M059J (cell line): ENCODE measurements around the gene SUCNR1. TPM values are rescaled to one million over a fixed set of nuclear protein-coding genes. Genes with fewer than 3 reads are reported as not detected.
A peak's percentile ranks its signal among the peaks of the same experiment; 100 is the strongest.
"Not testable (repeated sequence)": the region's sequence is repeated elsewhere in the genome, so short reads cannot be mapped to it uniquely, and the experiment has no call there.

Experiments
- DNase-seq: peaks from one replicate; pipeline ENCODE4 v3.0.0-alpha.2; 2012; ENCODE audit warnings: low read depth
- total RNA-seq: library from RNA; depleted of rRNA; stranded (reverse); fragments of >200 nt; shearing (Covaris generic); gene quantifications from 2 replicates; pipeline ENCODE4 v1.2.3, GENCODE V29; 2014; rRNA removed

Gene SUCNR1
- 1.6 and 3.0 TPM in 2 replicates for total RNA-seq

DNA sequence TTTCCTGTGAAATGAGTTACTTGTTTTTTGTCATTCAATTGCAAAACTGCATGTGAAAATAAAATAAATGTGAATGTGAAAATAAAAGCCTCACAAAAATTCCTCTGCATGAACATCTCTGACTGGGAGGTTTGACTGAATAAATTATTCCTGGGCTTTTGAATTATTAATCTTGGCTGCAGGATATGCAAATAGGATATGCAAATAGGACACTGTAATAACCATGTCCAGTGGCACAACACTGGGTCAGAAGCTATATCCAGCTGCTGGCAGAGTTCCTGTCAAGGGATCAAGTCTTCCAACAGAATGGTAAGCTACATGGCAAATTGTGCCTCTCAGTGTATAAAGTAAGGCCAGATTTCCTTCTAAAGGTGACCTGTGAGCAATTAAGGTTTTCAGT, at the start of gene SUCNR1:
SUCNR1 (plus strand) TSS at position 246 of the 400 bp plus-strand sequence. CDS start 6,250 bp downstream, outside the sequence.
- DNase-seq = peak; percentile 45

GRCh38 chr3:151827816-151828215, 45.6 kb upstream of the SUCNR1 start:
- DNase-seq = peak; percentile 58

GRCh38 chr3:151835751-151836525, 37.5 kb upstream of the SUCNR1 start:
- DNase-seq = peak; percentile 86

DNA sequence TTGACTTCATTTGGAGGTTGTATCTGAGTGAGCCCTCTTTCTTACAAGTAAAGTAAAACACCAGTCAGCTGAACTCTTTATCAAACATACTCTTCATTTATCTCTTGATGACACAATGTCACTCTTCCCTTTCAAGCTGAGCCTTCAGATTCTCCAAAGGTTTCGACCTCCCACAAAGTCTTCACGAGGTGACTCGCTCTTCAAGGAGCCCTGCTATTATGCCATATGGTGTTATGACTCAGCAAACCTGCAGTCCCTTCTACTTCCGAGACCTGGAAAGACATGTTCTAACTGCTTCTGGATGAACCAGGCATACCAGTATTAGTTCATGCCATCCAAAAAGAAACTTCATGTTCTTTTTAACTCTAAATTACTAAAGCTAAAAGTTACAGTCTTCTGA, 36.4 kb upstream of the SUCNR1 start:
- peak; percentile 95 for DNase-seq

DNA sequence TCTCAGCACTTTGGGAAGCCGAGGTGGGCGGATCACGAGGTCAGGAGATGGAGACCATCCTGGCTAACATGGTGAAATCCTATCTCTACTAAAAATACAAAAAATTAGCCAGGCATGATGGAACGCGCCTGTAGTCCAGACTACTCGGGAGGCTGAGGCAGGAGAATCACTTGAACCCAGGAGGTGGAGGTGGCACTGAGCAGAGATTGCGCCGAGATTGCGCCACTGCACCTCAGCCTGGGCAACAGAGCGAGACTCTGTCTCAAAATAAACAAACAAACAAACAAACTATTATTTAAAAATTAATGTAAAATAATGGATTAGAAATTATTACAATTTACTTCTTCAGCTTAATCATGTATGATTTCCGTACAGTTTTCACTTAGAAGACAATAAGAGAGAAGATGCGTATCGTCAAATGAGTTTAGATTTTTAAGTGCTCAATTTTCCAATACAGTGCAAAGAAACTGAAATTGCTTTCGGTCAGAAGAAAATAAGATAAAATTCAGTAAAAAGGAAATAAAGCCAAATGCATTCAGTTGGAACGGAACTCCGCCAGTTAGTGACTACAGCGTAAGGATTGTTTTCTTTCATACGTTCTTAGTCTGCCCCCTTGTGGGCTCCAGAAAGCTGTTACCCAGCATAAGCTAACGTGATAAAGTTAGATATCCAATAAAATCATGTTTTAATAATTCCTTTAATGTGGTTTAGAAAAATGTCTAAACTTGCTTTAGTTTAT, 34.7 kb upstream of the SUCNR1 start:
- DNase-seq = peak; percentile 89

GRCh38 chr3:151839313-151839631, 34.2 kb upstream of the SUCNR1 start:
- DNase-seq = peak; percentile 26

DNA sequence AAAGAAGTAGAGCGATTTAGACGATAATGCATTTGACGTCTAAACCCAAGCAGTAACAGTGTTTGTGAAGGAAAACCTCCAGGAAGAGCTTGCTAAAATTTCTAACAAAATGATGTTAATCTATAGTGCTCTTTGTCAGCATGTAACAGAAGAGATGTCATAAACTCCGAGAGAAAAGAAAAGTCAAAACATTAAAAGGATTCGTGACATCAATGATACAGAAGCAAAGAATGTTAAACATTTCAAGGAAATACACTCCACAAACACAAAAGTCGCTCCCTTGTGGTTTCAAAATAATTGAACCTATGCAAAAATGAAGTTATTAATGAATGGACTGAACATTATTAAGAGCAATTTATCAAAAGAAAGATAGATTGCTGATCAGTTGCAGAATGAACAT, 31.6 kb upstream of the SUCNR1 start:
- DNase-seq = peak; percentile 69

GRCh38 chr3:151843275-151843674, 30.2 kb upstream of the SUCNR1 start:
- no peak for DNase-seq

DNA sequence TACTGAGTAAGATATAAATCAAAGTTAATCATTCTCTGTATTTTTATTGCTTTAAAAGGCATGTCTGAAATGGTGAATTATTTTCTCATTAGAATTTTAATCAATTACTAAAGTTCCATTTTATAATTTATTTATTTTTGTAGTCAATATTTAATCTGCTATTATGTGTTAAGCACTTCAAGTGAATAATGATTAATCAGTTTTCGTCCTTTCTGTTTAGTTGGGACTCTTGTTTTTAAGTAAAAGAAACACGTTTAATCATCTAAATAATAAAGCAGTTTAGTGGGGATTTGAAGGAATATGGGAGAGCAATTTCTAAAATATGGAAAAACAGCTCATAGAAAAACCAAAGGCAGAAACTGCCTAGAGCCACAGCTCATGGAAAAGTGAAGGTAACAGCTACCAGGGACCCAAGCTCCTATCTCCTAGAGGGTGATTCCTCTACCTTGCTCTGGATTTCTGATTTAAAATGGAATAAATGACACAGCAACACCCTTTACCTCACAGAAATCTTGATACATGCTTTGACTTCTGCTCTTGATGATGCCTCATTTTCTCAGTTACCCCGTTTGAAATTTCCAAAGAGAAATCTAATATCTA, 28.0 kb upstream of the SUCNR1 start:
- no peak for DNase-seq

GRCh38 chr3:151850065-151850464, 23.4 kb upstream of the SUCNR1 start:
- DNase-seq = not testable (repeated sequence)

- no peak for DNase-seq
Measured at GRCh38 chr3:151852074-151852811, 21.2 kb upstream of the SUCNR1 start.

- DNase-seq = peak; percentile 79
Measured at GRCh38 chr3:151856118-151856517, 17.3 kb upstream of the SUCNR1 start.

- no peak for DNase-seq
Measured at GRCh38 chr3:151856641-151857040, 16.8 kb upstream of the SUCNR1 start.

DNA sequence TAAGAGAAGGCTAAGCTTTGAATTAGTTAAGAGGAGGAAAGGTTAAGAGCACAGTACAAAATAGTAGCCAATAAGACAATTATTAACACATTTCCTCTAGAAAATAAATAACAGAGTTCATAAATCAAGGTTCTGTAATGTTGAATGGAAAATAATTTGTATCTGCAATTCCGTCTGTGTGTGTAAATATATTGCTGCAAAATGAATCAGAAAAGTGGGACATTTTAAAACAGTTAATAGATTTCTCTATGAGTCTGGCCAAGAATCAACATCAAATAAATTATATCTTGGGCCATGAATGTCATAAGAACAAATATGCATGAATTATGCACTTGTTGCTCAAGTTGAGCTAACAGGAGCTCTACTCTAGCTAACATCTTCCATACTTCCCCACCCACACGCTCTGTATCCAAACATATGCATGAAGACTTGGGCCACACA, 14.2 kb upstream of the SUCNR1 start:
- DNase-seq = no peak

GRCh38 chr3:151859905-151860304, 13.5 kb upstream of the SUCNR1 start:
- no peak for DNase-seq

DNA sequence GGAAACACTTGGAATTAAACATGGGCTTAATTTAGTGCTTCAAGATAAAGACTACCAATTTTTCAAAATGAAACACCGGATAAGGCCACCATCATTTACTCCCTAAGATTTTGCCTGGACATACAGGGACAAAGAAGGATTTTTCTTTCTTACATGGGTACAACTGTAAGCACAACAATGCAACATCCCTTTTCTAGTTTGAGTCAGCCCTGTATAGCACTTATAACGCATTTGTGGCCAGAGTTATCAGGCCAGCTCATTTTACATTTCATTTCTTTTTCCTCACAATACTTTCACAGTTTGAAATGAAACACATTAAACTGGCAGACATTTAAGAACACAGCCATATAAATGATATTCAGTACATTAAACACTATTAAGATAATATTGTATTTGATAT, 9.8 kb upstream of the SUCNR1 start:
- DNase-seq = peak; percentile 57

DNA sequence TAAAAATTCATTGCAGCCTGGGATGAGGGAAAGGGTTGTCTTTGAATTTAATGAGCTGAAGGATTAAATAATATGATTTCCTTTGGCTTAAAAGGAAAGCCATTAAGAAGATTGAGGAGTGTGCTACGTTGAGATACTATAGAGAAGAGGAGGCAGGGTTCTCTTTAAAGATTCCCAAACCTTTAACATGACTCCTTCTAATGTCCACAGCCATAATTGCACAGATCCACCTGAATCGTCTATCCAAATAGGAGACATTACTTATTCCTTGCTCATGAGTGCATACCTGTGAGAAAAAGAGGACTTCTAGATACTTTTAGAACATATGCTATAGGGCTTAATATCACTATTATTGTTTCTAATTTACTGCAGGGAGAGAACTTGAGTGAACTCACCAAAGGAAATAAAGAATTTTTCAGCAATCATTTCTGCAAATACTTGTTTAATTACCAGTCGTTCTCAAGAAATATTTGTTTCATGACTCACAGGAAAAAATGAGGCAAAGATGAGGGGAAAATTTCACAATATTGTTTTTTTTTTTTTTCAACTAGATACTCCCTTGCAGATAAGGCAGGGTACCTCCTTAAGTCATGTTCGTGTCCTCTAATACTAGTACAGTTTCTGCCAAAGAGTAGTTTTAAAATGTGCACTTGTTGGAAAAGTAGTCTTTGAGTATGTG, 8.9 kb upstream of the SUCNR1 start:
- peak; percentile 94 for DNase-seq

DNA sequence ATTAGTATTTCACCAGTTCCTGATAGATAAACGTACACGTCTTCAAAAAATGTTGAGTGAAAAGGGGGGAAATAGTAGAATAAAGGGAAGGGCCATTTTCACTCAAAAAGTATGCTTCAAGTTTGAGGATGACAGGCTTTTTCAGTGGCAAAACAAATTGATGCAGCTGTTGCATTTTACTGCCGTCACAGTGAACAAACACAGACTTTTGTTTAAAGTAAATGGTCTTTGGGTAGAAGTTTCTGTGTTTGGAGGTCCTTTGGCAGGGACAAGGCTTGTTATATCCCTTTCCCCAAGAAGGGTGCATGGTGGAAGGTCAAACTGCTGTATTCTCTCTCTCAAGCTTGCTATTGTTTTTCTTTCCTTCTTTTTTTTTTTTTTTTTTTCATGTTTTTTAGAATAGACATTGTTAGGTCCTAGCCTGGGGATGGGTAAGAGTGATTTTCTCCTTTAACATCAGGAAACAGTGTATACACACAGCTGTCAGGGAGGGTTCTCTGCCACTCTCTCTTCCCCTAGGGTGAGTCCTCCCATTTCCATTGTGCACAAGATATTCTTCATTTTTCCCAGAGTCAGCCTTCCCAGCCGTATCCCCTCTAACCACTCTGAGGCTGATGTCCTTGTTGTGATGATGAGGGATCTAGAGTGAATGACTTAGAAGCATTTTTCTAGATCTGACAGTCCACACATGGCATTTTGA, 6.6 kb upstream of the SUCNR1 start:
- DNase-seq = no peak

GRCh38 chr3:151867666-151868065, 5.8 kb upstream of the SUCNR1 start:
- DNase-seq = no peak

DNA sequence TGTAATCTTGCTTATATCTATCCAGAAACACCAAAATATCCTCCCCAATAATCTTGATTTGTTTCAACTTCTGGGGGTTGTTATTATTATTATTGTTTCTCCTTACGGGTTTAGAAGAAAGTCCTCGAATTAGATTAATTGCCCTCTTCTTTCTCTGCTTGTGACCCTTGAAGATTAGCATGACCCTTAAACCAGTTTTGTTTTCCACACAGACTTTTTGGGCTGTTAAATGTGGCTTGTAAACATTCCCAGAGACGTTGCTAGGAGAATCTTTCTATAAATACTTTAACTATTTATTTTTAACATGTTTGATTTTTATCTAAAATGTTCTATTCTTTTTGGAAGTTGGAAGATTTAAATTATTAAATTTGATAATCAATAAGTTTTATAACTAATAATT, 4.3 kb upstream of the SUCNR1 start:
- DNase-seq = peak; percentile 77
